Head of caudate nucleus (tissue), 42 donors: ENCODE data around the gene BRD3.

Experiments used
- DNase-seq, 42 donors: peaks; one replicate each; pipeline versions ENCODE4 v3.0.0 to v3.0.0-alpha.2; 2020 to 2021; ENCODE audit warnings: mixed read lengths in 7 of 42
- intact Hi-C: fragments of 100-400 bp; cut with DNase I; formaldehyde crosslinking; loops from one replicate; pipeline ENCODE4 v1.15.0; 2022

BRD3 gene

DNA sequence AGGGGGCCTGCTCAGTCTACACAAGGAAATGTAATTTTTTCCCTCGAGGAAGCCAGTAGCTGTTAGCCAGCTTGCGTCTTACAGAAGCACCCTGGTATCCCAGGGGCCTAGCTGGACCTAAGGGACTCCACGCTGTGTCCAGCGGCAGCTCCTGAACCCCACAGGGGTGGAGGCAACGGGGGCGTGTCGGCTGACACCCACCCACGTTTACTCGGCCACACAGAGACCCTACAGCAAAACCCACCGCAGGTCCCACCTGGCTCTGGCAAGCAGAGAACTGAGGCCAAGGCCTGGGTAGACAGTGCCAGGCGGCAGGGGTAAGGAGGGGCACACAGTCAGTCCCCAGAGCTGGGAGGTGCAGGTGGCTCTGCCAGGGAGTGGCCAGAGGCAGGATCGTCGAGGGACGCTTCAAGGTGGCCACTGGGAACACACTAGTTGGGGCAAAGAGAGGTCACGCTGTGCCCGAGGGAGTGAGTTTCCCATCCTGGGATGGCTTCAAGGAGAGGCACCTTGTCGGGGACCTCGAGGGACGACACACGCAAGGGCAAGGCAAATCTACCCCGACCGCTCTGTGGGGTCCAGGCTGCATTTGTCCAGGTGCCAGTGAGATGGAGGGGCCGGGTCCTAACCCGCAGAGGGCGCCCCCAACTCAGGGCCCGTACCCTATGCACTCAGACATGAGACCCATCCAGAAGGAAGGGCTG is 21.8 kb downstream of the BRD3 start:
- no peak for DNase-seq

DNA sequence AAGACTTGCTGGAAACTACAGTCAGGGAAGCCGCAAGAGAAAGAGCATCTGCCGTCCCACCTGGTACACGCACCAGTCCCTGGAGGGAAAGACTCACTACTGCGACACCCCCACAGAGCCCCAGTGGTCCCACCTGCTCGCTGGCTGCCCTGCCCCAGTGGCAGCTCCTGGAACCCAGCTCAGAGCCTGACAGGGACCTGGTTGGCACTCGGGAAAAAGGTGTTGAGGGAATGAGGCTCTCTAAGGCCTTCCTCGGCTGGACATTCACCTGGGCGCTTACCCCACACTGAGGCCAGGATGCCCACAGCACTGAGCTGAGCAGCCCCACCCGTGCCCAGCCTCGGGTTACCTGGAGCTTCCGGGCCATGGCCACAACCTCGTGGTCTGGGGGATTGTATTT is 22.9 kb downstream of the BRD3 start:
- intact Hi-C loops, result no loop called here
- DNase-seq, result no peak

More for the DNA sequence above, 21.8 kb downstream of the BRD3 start:
- intact Hi-C loops, result no loop called here

DNA sequence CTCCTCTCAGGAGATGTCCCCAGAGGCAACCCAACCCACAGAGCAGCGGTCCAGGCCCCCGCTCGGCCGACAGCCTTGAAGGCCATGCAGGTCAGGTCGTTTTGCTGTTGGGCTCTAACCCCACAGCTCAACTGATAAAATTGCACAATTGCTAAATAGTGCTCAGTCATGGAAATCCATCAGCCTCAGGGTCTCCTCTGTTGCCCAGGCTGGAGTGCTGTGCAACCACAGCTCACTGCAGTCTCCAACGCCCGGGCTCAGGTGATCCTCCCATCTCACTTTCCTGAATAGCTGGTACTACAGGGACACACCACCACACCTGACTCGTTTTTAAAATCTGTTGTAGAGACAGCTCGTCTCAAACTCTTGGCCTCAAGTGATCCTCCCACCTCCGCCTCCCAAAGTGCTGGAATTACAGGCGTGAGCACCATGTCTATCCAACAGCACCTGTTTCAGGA is 24.3 kb downstream of the BRD3 start:
- peak in 23 of 42 donors; percentile 10 to 82 (median 53) for DNase-seq
- intact Hi-C loops, result no loop called here

DNA sequence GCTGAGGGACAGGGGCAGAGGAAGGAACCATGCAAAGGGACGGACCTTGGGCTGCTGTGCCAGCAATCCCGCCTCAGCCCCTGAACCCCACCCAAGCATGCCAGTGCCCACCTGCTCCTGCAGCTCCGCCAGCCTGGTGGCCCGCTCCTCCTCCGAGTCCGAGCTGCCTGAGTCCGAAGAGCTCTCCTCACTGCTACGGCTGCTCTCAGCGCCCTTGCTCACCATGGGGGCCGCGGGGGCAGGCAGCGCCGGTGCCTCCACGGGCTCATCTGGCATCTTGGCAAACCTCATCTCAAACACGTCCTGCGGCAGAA is 26.2 kb downstream of the BRD3 start:
- no peak for DNase-seq
- intact Hi-C loops, result no loop called here

DNA sequence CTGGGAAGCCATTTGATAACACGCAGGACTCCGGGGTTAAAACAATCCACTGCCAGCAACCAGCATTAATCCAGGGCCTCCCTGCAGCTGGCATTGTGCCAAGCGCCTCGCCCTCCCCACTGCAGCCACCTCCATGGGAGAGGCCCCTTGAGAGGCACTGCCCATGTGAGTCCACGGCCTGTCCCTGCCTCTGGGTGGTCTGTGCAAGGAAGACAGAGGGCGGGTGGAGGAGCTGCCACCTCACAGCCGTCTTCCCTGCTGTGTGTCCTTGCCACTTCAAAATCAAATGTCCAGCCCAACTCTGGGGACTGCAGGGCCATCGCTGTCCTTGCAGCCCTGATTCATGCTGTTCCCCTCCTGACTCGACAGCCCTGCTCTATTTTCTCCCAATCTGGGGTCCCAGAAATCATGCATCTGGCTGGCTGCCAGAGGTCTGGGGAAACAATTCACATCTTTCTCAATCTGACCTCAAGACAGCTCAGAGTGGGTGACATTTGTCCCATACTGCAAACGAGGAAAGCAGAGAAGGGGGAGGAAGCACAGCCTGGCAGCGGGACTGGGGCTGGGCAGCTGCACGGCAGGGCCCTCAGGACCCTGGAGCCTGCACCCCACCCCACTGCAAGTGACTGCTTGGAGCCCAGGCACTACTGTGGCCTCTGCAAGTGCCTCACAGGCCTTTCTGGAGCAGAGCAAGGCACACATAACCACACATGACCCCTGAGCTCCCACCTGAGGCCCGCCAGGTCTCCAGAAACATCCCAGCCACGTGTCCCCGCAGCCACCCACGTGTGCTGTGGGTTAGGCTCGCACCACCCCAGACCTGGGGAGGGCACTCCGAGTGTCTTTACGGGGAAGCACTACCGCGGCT is 26.8 kb downstream of the BRD3 start:
- intact Hi-C loops, result no loop called here
- peak in 1 of 42 donors; percentile 48 for DNase-seq

DNA sequence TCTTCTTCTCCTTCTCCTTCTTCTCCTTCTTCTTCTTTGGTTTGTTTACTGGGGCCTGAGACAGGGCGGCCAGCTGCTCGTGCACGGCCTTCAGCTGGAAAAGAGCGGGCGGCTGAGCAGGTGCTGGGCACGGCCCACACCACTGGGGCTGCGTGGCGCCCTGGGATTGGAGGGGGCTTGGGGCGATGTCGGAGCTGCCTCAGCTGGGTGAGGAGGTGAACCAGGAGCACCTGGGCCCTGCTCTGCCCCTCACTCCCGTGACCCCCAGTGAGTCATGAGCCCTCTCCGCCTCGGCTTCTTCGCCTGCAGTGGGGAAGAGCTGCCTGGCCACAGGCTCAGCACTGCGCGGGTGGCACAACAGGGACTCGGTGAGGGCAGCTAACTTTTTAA is 27.7 kb downstream of the BRD3 start:
- DNase-seq, result no peak
- intact Hi-C loops, result no loop called here

DNA sequence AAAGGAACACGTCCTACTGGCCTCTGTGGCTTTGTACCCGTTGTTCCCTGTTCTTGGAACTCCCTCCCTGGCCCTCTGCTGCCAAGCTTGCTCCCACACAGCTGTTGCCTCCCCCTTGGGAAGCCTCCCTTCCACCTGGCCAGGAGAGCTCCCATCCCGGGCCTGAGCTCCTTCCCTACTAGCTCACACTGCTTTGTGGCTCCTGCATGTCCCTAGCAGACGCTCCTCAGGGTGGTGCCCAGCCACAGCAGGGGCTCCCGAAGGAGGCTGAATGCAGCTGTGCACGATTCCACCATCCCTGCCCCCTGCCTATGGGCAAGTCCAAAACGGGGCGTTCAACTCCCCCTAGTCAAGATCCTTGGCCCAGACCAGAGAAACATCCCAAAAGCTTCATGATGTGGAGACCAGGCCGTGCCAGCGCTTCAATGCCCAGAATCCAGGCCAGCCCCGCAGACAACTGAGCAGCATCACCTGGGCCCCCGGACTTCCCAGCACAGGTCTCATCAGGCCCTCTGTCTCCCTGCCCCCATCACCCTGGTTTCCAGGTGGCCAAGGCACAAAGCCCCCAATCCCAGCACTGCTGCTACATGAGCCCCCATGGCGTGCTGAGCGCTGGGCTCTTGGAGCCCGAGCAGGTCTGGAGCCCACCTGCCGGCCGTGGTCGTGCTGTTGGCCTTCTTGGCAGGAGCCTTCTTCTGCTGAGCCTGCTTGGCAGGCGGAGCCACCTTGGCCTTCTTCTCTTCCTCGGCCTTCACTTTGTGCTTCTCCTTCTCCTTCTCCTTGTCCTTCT is 28.2 kb downstream of the BRD3 start:
- DNase-seq, result peak in 1 of 42 donors; percentile 19
- intact Hi-C loops, result no loop called here

DNA sequence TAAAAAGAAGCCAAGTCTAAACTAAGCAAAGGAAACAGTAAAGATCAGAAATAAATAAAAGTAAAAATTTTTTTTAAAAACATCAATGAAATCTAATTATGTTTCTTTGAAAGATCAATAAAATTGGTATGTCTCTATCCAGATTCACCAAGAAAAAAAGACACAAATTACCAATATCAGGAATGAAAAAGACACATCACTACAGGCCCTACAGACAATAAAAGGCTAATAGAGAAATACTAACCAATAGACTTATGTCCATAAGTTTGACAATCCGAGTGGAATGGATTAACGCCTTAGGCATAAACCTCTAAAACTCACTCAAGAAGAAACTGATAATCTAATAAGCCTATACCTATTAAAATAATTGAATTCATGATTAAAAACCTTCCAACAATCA is 30.2 kb downstream of the BRD3 start:
- no peak for DNase-seq

DNA sequence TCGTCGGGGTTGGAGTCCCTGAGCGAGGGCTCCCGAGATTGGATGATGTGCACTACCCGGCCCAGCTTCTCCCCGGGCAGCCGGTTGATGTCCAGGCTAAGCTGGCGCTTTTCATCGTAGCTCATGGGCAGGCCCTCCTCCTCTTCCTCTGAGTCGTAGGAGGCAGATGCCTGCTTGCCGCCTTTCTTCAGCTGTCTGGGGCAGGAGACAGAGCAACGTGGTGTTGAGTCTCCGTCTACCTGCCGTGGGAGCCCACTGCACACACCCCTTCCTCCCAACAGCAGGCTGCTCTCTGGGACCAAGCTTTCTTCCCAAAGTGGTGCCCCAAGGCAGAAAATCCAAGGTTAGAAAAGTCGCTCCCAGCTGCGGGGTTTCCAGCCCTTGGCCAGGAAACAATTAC is 31.7 kb downstream of the BRD3 start:
- DNase-seq, result peak in 1 of 42 donors; percentile 13
- intact Hi-C loops, result no loop called here

More for the DNA sequence above, 30.2 kb downstream of the BRD3 start:
- intact Hi-C loops, result no loop called here

DNA sequence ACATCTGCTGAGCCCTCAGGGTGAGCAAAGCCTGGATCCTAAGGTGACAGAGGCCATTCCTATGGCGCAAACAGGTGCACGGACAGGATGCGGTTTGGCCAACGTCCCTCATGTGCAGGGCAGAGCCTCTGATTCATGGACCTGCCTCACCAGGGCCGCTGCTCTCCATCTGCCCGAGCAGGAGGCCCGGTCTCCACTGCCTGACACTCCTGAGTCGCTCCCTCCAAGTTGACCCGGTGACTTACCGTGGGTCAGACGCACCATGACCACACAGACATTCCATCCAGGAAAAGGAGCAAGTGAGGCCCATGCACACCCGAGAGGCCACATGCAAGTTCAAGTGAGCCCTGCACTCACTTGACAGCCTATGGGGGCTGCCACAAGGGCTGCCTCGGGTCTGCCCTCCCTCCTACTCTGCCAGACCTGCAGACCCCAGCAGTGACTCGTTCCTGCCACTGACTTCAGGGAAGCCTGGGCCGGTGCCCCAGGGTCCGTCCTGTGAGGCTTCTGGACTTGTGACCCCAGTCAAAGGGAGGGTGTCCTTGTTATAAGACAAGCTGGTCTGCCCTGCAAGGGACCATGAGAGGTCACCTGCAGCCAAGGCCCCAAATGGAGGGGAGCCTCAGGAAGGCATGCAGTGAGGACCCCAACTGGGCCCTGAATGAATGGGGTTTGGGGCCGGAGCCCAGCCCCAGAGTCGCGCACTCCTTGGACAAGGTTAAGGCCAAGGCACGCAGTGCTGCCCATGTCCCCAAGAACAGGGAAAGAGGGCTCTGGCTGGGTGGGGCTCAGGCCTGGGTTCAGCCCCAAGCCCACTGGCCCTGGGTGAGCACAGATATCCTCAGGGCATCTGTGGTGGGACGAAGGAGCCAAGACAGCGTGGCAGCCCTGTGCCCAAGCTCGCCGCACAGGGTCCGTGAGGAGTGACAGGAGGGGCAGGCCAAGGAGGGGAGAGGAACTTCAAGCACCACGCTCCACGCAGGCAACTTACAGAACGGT is 32.5 kb downstream of the BRD3 start:
- peak in 1 of 42 donors; percentile 13 for DNase-seq
- intact Hi-C loops, result no loop called here

DNA sequence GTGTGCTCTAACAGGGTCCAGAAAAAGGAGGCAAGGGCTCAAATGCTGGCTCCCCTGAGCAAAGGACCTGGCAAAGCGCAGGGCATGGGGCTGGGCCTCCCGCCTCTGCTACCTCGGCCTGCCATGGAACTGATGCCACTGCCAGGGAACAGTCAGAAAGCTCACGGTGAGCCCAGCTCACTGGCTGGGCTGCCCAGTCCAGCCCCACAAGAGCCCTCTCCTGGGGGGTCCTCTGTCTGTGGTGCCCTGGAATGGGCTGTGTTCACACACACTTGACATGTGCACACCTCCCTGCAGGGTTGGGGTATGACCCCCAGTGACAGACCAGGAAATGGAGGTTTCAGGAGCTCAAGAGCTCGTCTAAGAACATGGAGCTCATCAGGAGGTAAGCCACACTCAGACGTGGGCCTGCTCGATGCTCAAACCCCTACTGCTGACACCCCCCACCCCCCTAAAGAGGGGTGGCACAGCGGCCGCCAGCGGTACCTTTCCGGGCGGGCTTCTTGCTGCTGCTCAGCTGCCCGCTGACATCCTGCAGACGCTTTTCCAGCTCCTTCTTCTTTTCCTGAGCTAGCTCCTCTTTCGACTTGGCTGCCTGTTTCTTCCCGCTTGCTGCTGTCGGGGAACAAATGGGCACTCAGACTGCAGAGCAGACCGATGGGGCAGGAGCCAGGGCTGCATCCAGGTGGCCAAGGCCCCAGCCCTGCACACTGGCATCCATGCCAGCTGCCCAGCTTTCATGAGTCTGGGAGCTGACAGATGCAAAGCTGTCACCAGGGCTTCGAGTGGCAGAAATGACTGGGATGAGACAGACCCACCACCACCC is 33.4 kb downstream of the BRD3 start:
- intact Hi-C loops, result no loop called here
- DNase-seq, result peak in 2 of 42 donors; percentile 1 to 2

DNA sequence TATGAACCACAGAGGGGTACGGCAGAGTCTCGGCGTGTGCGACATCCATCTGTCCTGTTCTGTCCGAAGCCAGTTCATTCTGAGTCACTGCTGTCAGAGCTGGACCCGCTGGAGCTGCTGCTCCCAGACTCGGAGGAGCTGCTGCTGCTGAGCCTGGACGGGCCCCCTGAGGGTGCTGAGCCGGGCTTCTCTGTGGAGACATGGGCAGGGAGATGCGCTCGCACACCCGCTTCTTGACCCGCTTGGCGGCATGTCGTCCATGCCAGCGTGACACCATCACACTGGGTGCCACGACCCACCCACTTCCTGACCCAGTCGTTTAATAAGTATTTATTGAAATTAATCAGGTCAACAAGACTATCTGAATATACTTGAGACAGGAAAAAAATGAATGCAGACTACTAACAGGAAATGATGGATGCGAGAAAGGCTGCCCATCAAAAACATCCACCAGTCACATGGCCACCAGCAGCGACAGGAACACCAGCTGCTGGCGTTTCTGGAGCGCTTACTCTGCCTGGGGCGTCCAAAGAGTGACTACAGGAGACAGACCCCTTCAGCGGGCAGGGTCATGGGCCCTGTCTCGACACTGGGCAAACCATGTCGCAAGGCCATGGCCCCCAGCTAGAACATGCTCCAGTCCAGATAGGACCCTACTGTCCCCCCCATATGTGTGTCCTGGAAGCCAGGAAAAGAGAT is 34.2 kb downstream of the BRD3 start:
- peak in 2 of 42 donors; percentile 2 for DNase-seq
- intact Hi-C loops, result no loop called here

DNA sequence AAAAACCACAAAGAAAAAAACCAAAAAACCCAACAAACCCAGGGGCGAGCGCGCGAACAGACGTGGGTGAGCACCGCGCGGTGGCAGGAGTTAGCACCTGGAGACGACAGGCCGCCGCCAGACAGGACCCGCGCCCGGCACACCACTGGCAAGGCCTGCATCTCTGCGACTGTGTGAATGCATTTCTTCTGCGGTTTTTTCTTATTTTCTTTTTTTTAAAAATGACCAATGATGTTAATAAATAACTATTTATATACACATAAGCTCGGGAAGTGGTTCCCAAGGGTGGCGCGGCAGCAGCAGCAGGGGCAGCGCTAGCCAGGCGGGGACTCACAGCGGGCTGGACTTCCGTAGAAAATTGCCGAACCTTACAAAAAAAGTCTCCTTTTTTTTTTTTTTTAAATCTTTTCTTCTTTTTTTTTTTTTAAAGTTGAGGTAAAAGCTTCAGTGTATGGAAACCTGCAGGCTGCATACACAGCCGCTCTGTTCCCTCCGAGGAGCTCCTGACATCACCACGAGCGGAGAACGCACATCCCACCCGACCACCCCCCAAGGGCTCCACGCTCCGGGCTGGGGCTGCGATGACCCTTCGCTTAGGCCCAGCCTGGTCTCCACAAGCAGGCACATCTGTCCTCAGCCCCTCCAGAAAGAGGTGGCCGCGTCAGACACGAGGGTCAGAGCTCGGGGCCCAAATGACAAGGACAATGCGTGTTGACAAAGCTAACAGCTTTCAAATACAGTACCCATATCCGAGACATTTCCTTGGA is 35.2 kb downstream of the BRD3 start:
- intact Hi-C loops, result no loop called here
- DNase-seq, result peak in 1 of 42 donors; percentile 4

DNA sequence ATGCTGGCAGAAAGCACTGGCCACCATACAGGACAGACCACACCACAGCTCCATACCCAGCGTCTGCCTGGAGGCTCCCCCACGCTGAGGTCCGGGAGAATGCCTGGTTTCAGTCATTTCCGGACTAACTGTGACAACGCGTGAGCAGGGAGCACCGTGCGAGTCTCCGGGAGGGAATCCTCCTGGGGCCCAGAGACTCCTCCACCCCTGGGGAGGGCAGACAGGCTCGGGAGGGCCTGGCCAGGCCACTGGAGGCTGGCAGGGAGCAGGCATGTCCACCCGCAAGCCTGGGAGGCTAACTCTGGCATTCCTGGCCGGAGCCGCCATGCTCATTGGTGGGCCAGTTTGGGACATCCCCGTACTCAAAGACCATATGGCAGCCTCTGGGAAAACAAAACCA is 36.0 kb downstream of the BRD3 start:
- intact Hi-C loops, result no loop called here
- no peak for DNase-seq

DNA sequence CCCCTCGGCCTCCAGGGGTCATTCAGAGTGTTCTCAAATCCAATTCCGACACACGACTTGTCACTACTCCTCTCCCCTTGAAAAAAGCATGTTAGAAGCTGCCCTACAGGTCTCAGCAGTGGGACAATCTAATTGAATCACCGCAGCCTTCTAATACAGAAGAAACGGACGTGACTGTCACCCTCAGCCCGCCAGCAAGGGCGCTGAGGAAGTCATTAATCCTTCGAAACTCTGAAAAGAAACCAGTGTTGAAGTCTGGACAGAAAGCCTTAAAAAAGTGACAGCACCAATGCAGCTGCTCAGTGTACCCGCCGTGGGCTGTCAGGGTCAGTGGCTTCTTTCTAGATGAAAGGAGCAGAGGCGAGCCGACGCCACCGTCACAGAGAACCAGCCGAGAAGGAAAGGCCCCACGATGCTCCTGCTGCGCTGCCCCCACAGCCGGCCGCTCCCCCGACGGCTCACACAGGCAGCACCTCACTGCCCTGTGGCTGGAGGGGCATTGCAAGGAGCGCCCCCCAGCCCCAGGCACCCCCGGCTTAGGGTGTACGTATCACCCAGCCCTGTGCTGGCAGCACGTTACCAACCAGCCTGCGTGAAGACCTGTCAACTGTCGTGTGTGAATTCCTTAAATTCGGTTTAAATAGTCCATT is 36.9 kb downstream of the BRD3 start:
- intact Hi-C loops, result no loop called here
- no peak for DNase-seq
